D721Med (cell line): ENCODE data around the gene TMEM53.

ENCODE experiments used
- DNase-seq: peaks from one replicate; pipeline ENCODE4 v3.0.0; 2011; ENCODE audit warnings: low spot score; ENCODE audit not compliant: insufficient read length
- FAIRE-seq: peaks from 2 replicates; lab custom pipeline; 2011; peaks lifted over from hg19 to GRCh38; lab: Jason Lieb, UNC
- CTCF ChIP-seq: IDR thresholded peaks from 2 replicates; pipeline ENCODE4 v1.5.1; 2012; ENCODE audit warnings: mild to moderate bottlenecking, control low read depth; ENCODE audit not compliant: insufficient read depth; ENCODE audit errors: missing control alignments

Gene TMEM53

GRCh38 chr1:44603718-44604117 lies 70.6 kb downstream of the TMEM53 start:
- no peak for TF ChIP-seq CTCF
- FAIRE-seq (no peak), DNase-seq (no peak)
